Activated T-cell treated with anti-CD3 and anti-CD28 coated beads for 48 hours (primary cell): ENCODE measurements around the gene MPZL2.
A peak's percentile ranks its signal among the peaks of the same experiment; 100 is the strongest.

Source experiments
- DNase-seq: peaks from one replicate; pipeline ENCODE4 v3.0.0-alpha.2; 2020; ENCODE audit warnings: low read depth

MPZL2 gene

DNA sequence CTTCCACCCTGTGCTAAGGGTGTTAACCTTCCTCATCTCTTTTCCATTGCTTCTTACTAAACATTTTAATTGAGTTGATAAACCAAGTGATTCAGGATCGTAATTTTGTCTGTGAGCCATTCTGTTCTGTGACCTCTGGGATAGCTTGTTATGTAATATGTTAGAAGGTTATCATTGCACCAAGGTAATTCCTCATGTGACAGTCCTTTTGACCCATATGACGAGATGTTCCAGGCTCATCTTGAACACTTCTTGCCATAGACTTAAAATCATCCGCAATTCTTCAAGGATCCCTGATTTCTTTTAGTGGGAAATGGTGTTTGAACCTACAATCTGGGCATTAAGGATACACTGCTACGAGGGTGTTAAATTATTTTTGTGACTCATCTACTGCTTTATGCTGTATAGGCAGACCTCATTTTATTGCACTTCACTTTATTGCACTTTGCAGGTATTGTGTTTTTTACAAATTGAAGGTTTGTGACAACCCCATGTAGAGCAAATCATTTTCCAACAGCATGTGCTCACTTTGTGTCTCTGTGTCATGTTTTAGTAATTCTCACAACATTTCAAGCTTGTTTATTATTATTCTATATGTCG is 19.0 kb upstream of the MPZL2 start:
- no peak for DNase-seq

DNA sequence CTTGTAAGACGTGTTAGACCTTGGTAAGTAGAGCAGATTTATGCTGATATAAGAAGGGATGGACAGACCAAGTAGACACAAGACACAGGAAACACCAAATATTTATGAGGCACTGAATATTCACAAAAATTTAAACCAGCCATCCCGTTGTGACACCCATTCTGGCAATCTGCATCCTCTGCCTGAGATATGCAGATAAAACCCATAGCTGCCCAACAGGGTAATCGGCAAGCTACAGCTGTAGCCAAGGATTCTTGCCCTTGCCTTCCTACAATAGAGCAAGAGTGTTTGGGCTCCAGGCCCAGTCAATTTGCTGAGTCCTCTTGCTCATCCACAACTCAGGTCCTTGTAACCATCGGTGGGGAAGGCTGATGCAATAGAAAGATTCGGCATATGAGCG is 18.5 kb upstream of the MPZL2 start:
- no peak for DNase-seq

- no peak for DNase-seq
Measured at GRCh38 chr11:118281284-118281683, 17.2 kb upstream of the MPZL2 start.

- DNase-seq: no peak
Measured at GRCh38 chr11:118277312-118277711, 13.2 kb upstream of the MPZL2 start.

GRCh38 chr11:118276422-118276821 is 12.3 kb upstream of the MPZL2 start:
- no peak for DNase-seq

DNA sequence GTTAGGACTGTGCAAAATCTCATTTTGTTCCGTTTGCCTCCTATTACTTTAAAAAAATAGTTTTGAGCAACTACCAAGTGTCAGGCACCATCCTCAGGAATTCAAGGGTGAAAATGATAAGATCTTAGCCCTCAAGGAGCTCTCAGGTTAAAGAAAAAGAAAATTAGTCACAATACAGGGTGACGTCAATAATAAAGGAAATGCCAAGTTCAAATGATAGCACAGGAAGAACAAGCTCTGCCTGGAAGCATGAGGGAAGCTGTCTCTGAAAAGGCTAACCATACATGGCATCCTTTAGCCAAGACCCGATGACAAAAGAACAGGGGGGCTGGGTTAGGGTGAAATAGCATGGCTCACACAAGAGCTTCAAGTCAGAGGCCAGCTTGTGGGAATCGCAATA is 11.1 kb upstream of the MPZL2 start:
- no peak for DNase-seq

DNA sequence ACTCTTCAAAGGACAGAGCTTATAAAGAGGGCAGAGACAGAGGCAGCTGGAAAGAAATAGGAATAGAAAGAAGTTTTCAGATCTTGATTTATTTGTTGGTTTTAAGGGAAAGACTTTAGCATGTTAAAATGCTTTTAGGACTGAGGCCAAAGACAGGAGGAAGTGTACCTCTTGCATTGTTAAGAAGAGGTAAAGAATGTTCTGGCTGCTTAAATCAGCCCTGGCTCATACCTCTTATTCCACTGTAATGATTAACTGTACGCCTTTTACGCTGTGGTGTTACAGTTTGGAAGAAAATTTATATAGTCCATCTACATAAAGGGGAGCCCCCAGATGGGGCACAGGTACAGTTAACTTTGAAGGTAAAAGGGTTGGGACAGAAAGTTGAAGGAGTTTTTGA is 10.1 kb upstream of the MPZL2 start:
- DNase-seq: no peak

DNA sequence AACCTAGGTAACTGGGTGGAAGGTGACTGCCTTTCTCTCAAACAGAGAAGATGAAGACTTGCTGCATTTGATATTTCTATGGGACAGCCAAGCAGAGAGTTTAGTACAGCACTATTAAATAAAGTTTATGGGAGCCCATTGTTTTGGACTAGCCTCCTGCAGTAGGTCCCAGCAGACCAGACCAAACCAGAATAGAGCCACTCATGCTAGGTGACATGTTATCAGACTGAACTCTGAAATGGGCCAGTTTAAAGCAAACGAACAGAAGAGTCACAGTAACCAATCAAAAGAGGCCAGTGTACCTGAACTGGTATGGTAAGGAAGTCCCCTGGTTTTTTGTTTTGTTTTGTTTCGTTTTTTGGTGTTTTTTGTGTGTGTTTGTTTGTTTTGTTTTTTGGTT is 7.9 kb upstream of the MPZL2 start:
- no peak for DNase-seq

- DNase-seq: no peak
Measured at GRCh38 chr11:118267486-118267885, 3.4 kb upstream of the MPZL2 start.

DNA sequence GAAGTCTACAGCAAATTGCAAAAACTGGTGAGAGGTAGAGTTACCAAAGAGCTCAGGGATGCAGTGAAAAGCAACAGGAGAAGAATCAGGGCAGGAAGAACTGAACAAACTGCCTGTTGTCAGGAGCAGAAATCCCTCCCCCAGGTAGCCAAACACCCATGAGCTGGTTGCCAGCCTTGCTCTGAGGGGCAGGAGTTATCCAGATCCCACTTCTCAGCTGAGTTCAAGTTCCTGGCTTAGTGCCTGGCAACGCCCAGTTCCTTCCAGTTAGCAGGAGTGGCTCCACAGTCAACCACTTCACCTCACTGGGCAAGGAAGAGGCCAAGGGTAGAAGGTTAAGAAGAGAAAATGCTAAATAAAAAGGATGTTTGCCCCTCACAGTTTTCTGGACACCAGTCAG is 1.9 kb upstream of the MPZL2 start:
- no peak for DNase-seq

DNA sequence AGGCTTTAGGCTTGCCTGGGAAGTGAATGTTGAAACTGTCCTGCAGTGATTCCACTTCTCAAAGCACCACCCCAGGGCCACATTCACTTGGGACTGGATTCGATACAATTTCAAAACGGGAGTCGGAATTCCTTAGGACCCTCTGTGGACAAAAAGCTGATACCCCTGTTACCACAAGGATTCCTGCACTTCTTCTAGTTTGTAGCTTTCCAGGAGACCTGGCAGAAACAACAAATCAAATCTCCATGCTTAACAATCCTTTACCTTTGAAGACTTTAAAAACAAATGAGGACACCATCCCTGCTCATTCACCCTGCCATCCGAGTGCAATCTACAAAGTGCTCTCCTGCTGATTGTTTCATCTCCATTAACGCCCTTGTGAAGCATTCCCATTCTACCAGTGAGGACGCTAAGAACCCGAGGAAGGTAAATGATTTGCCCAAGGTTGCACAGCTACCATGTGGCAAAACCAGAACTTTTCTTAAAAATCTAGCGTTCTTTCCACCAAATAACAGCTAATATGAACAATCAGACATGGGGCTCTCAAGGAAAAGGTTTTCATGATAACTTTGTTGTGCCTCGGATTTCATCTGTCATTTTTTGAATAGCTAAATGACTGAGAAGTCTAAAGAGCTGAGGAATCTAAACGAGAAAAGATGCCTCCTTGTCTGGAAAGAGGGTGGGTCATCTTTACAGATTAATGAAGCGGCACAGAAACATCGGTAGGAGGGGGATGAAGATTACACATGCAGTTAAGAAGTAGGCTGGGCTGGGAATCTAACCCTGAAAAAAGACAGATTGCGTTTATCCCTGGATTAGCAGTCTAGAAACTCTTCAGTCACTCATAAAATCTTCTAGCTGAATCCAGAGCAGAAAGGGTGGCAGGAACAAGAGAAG is 720 bp upstream of the MPZL2 start:
- DNase-seq: no peak

DNA sequence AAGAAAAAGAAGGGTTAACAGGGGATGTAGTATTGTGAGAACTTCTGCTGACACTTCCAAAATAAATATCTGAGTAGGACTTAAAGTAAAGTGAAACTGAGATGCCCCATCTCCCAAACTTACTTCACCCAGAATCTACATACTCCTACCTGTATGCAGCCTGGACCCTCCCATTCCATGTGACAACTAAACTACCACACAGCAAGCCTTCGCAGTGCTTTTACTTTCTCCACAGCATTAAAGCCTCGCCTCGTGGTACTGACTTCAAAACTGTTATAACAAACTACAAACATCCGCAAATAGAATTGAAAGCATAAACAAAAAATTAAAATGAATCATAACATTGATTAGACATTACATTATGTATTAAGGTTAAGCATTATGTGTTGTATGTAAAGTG is 985 bp downstream of the MPZL2 start:
- no peak for DNase-seq

DNA sequence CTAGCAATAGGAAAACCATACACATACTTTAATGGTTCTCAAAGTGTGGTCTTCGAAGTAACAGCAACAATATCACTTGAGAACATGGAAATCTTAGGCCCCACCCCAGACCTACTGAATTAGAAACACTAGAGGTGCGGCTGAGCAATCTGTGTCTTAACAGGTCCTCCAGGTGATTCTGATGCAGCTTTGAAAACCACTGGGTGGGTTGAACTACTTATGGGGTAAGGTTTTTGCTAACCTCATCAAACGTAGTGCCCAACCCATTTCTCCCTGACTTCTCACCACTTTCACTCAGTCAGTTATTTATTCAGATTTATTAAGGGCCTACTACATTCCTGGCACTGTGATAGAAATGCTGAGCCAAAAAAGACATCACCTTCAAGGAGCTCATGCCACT is 3.7 kb downstream of the MPZL2 start:
- DNase-seq: no peak

DNA sequence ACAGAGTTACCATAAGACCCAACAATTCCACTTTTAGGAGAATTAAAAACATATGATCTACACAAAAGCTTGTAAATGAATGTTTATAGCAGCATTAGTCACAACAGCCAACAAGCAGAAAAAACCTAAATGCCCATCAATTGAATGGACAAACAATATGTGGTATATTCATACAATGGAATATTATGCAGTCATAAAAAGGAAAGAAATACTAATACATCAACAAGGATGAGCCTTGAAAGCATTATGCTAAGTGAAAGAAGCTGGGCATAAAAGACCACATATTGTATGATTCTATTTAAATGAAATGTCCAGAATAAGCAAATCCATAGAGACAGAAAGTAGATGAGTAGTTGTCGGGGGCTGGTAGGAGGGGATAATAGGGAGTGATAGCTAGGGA is 5.0 kb downstream of the MPZL2 start:
- no peak for DNase-seq

- DNase-seq: no peak
Measured at GRCh38 chr11:118258410-118258809, 5.7 kb downstream of the MPZL2 start.

GRCh38 chr11:118252688-118253087 is 11.4 kb downstream of the MPZL2 start:
- no peak for DNase-seq

DNA sequence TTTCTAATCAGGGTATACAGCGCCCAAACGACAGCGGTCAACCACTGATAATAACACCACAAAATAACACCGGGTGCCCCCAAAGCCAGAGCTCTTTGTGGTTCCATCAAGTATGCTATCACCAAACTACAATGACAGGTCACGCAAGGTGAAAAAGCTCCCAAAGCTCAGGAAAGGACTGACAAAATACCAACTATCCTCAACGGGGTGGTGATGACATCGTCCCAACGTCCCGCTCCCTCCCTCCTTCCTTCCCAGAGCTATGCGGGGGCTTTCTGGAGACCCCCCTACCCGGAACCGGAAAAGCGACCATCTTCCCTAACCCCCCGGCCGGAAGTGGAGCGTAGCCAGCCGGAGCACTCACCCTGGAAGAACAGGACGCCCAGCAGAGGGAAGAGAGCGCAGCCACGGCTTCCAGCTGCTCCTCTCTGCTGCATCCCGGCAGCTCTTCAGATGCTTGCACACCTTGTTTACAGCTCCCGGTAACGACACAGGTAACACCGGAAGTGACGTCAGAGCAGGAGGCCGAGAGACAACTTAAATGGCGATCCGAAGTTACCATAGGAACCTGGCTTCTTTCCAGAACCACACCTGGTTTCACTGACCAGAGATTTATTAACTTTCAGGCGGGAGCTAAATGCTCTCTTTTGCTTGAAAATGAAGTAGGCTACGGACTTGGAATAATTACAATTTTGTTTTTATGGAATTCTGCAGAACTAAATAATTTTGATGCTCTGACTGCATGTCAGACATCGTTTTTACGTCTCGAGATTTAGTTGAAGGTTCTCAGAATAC is 12.0 kb downstream of the MPZL2 start, which contains the start of gene MPZL3:
Gene MPZL3, minus strand, starts transcription at position 508 of the 795 bp plus-strand sequence. Its CDS starts 71 bp downstream, at position 437.
- DNase-seq: peak; percentile 69

- no peak for DNase-seq
Measured at GRCh38 chr11:118247041-118247440, 17.1 kb downstream of the MPZL2 start.

DNA sequence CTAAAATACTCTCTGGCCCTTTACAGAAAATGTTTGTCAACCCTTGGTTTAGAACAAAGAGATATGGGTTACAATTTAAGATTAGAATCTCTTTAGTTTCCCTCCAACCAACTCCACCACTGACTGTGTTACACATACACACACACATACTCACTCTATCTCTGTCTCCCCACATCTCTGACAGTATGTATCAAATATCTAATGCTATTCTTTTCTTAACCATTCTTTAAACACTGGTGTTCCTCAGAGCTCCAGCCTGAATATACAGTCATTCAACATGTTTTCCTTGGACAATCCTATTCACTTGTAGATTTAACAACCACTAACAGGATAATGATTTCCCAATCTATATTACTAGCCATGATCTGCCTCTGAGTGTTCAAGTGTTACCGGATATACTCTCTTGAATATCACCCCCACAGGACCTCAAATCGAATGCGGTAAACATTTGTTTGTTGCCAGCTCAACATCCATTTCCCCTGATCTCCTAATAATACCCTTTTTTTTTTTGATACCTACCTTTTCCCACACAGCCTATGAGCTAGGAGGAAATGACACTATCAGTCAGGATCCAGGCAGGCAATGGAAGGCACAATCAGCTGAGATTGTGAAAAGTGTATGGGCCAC is 18.0 kb downstream of the MPZL2 start:
- DNase-seq: no peak

GRCh38 chr11:118243993-118244762 is 19.9 kb downstream of the MPZL2 start:
- DNase-seq: no peak

DNA sequence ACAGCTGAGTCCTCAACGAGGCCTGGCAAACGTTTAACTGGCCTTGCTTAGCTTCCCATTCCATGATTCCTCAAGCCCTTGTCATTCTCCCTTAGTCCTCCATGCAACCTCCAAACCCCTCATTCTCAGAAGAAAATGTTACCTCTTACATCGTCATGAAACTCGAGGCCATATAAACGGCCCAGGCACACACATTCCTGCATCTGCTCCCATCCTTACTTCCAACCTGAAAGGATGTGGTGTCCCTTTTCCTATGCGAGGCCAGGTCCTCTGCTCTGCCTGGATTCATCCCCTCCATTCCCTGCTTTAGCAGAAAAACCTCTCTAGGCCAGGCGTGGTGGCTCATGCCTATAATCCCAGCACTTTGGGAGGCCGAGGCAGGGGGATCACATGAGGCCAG is 20.9 kb downstream of the MPZL2 start:
- DNase-seq: no peak

DNA sequence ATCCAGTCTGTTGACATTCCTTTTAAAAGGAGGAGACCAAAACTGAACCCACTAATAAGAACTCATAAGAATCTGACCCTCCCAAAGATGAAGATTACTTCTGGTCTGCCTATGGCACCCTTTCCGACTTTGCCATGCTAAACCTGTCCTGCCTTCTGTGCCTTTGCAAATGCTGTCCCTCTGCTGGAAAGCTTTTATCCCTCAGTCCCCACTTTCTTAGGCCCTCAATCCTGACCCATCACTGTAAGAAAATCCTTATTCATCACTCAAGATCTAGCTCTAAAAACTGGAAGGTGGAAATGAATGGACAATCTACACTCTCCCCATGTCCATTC is 22.4 kb downstream of the MPZL2 start:
- no peak for DNase-seq
